A549 (cell line): ENCODE measurements around the gene SLC25A13. TPM values are rescaled to one million over a fixed set of nuclear protein-coding genes. Genes with fewer than 3 reads are reported as not detected.

Experiments used
- ATAC-seq, 2 experiments: fragments of 200-7000 bp in 1 of 2; fragments of >200 bp in 1 of 2; cut with Nextera tagmentation in 1 of 2; cut with Tn5 transposase in 1 of 2; 3 replicates each; pipeline versions ENCODE4 v1.8.0 to v1.9.1; 2018 to 2020; ENCODE audit warnings: mild to moderate bottlenecking in 1 of 2, moderate library complexity in 1 of 2
- CTCF ChIA-PET: fragments of 300-600 bp; sonication (Branson Sonifier 250); formaldehyde crosslinking; extraction: SDS; loops from one replicate; lab custom pipeline; 2021; ENCODE audit warnings: antibody characterized with exemption, inconsistent platforms; lab: Yijun Ruan, JAX
- POLR2A ChIA-PET: fragments of 350-600 bp; formaldehyde crosslinking; extraction: SDS; loops from one replicate; lab custom pipeline; 2021; ENCODE audit warnings: antibody characterized with exemption, inconsistent platforms; lab: Yijun Ruan, JAX
- DNase-seq, 2 experiments: peaks; one replicate each; pipeline versions ENCODE4 v3.0.0 to v3.0.0-alpha.2; 2011 to 2016; ENCODE audit warnings: low read depth in 1 of 2, low spot score in 1 of 2
- FAIRE-seq: peaks from 2 replicates; lab custom pipeline; 2011; peaks lifted over from hg19 to GRCh38; lab: Jason Lieb, UNC
- H3K27ac ChIP-seq, 2 experiments: fragments of >200 bp; sonication (Bioruptor Twin); formaldehyde crosslinking; 3 replicates each; pipeline ENCODE4 v1.5.1; 2016 to 2017
- H3K4me1 ChIP-seq: fragments of >200 bp; sonication (Bioruptor Twin); formaldehyde crosslinking; 3 replicates; pipeline ENCODE4 v1.6.1; 2016
- H3K4me2 ChIP-seq: fragments of >200 bp; sonication (Bioruptor Twin); formaldehyde crosslinking; 3 replicates; pipeline ENCODE4 v1.6.1; 2016
- H3K4me3 ChIP-seq: fragments of >200 bp; sonication (Bioruptor Twin); formaldehyde crosslinking; 3 replicates; pipeline ENCODE4 v1.5.1; 2016
- H3K9me3 ChIP-seq: fragments of >200 bp; sonication (Bioruptor Twin); formaldehyde crosslinking; 3 replicates; pipeline ENCODE4 v1.6.1; 2016
- CBX2 ChIP-seq: fragments of 200-600 bp; sonication (generic); IDR thresholded peaks from 2 replicates; pipeline ENCODE4 v1.6.1; 2016; ENCODE audit warnings: low read depth, mild to moderate bottlenecking, borderline replicate concordance
- CBX8 ChIP-seq: fragments of 200-600 bp; sonication (generic); IDR thresholded peaks from 2 replicates; pipeline ENCODE4 v1.6.1; 2016
- CHD2 ChIP-seq: fragments of 150-350 bp; IDR thresholded peaks from 2 replicates; pipeline ENCODE4 v1.6.1; 2014; ENCODE audit warnings: low read length; ENCODE audit not compliant: partially characterized antibody
- EHF ChIP-seq: fragments of 250-450 bp; sonication (Bioruptor Pico); IDR thresholded peaks from 2 replicates; pipeline ENCODE4 v1.5.0; 2020; ENCODE audit warnings: mild to moderate bottlenecking
- EP300 ChIP-seq, 2 experiments: fragments of >200 bp; sonication (Bioruptor Twin); formaldehyde crosslinking; IDR thresholded peaks; 2 replicates in 1 of 2; 3 replicates in 1 of 2; pipeline ENCODE4 v1.6.1; 2016 to 2017
- ESRRA ChIP-seq: fragments of 150-350 bp; IDR thresholded peaks from 2 replicates; pipeline ENCODE4 v1.6.1; 2014; ENCODE audit warnings: mild to moderate bottlenecking, low read length, borderline replicate concordance
- HOXA7 ChIP-seq: fragments of 250-450 bp; sonication (Bioruptor Pico); IDR thresholded peaks from 2 replicates; pipeline ENCODE4 v1.5.0; 2020; ENCODE audit warnings: mild to moderate bottlenecking, moderate library complexity
- HOXB5 ChIP-seq: fragments of 250-450 bp; sonication (Bioruptor Pico); IDR thresholded peaks from 2 replicates; pipeline ENCODE4 v1.5.0; 2020; ENCODE audit warnings: mild to moderate bottlenecking, moderate library complexity
- MYC ChIP-seq: IDR thresholded peaks from 2 replicates; pipeline ENCODE4 v1.6.1; 2012; ENCODE audit warnings: mild to moderate bottlenecking, inconsistent platforms, low read length, improper control_type of control experiment, borderline replicate concordance
- NPAS2 ChIP-seq: fragments of 250-450 bp; sonication (Bioruptor Pico); IDR thresholded peaks from 2 replicates; pipeline ENCODE4 v1.8.0; 2022; ENCODE audit warnings: mild to moderate bottlenecking, moderate library complexity, borderline replicate concordance
- NR3C1 ChIP-seq: fragments of >200 bp; sonication (Bioruptor Twin); formaldehyde crosslinking; IDR thresholded peaks from 3 replicates; pipeline ENCODE4 v1.6.1; 2017
- POLR2A ChIP-seq: IDR thresholded peaks from 2 replicates; pipeline ENCODE4 v1.6.1; 2012; ENCODE audit warnings: mild to moderate bottlenecking, low read length
- RAD21 ChIP-seq, 2 experiments: fragments of >200 bp in 1 of 2; sonication (Bioruptor Twin) in 1 of 2; formaldehyde crosslinking in 1 of 2; IDR thresholded peaks in 1 of 2; conservative IDR thresholded peaks in 1 of 2; 2 replicates in 1 of 2; 3 replicates in 1 of 2; pipeline ENCODE4 v1.6.1; 2012 to 2018; ENCODE audit warnings: inconsistent platforms in 1 of 2
- RFX5 ChIP-seq: fragments of 450-650 bp; IDR thresholded peaks from 2 replicates; pipeline ENCODE4 v1.7.1; 2014; ENCODE audit warnings: antibody characterized with exemption, mild to moderate bottlenecking, moderate library complexity
- SMC3 ChIP-seq: fragments of >200 bp; sonication (Bioruptor Twin); formaldehyde crosslinking; IDR thresholded peaks from 3 replicates; pipeline ENCODE4 v1.6.1; 2018; ENCODE audit warnings: inconsistent platforms
- TFCP2L1 ChIP-seq: fragments of 250-450 bp; sonication (Bioruptor Pico); IDR thresholded peaks from 2 replicates; pipeline ENCODE4 v1.5.0; 2021; ENCODE audit warnings: mild to moderate bottlenecking
- TP53 ChIP-seq: fragments of 250-450 bp; sonication (Bioruptor Pico); IDR thresholded peaks from 2 replicates; pipeline ENCODE4 v1.5.0; 2021; ENCODE audit warnings: mild to moderate bottlenecking, moderate library complexity
- ZFP36 ChIP-seq: fragments of 450-650 bp; IDR thresholded peaks from 2 replicates; pipeline ENCODE4 v1.6.1; 2014; ENCODE audit warnings: borderline replicate concordance; ENCODE audit not compliant: partially characterized antibody
- ZNF302 ChIP-seq: fragments of 250-450 bp; sonication (Bioruptor Pico); IDR thresholded peaks from 2 replicates; pipeline ENCODE4 v1.9.0; 2021; ENCODE audit warnings: inconsistent platforms, mild to moderate bottlenecking, moderate library complexity
- ZSCAN20 ChIP-seq: fragments of 250-450 bp; sonication (Bioruptor Pico); IDR thresholded peaks from 2 replicates; pipeline ENCODE4 v1.8.0; 2022; ENCODE audit warnings: mild to moderate bottlenecking, moderate library complexity
- WGBS: methylation state at CpG from one replicate; pipeline ENCODE4 v1.1.6; 2017; ENCODE audit errors: missing lambda C conversion rate; 5-methylcytosine and 5-hydroxymethylcytosine counted together
- polyA plus RNA-seq, 4 experiments: library from polyadenylated mRNA; depleted of rRNA in 3 of 4; stranded (reverse); fragments of >200 nt; fragmentation: RNase III in 1 of 4; extraction: RNeasy Plus Mini Kit Qiagen cat#74134 plus additional on column Dnase treatment in 1 of 4; gene quantifications; 2 replicates in 3 of 4; 3 replicates in 1 of 4; pipeline ENCODE4 v1.2.3, GENCODE V29; 2011 to 2017
- TF ChIP-seq, protein P1 (sequence below): IDR thresholded peaks from 2 replicates; pipeline ENCODE4 v1.6.1; 2012
- TF ChIP-seq, protein P2 (sequence below): IDR thresholded peaks from 2 replicates; pipeline ENCODE4 v1.6.1; 2012; ENCODE audit warnings: low read depth, borderline replicate concordance
- TF ChIP-seq, protein P3 (sequence below): fragments of >200 bp; sonication (Bioruptor Twin); formaldehyde crosslinking; IDR thresholded peaks from 2 replicates; pipeline ENCODE4 v1.6.1; 2016
- TF ChIP-seq, protein P4 (sequence below): IDR thresholded peaks from 2 replicates; pipeline ENCODE4 v1.6.1; 2012
- TF ChIP-seq, protein P5 (sequence below): fragments of >200 bp; sonication (Bioruptor Twin); formaldehyde crosslinking; IDR thresholded peaks from 3 replicates; pipeline ENCODE4 v1.5.1; 2016
- TF ChIP-seq, protein P6 (sequence below): fragments of 450-650 bp; IDR thresholded peaks from 2 replicates; pipeline ENCODE4 v1.6.1; 2014; ENCODE audit warnings: antibody characterized with exemption

SLC25A13 gene
- polyA plus RNA-seq, 2 of the 4 experiments (the other 2 are of a cell fraction) = 32.7 to 51.0 TPM

DNA sequence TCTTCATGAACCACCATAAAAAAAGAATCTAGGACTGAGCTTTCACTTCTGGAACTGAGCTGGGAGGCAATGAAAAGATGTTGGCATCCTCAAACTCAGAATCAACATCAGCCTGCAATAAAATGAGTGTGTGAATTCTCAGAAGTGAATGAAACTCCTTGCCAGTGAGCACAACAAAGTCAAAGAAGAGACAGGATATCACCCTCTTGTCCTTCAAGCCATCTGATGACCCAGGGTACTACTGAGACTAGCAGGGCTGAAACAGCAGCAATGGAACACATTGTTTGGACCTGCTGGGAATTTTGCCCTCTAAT is 13.0 kb downstream of the SLC25A13 start:
- no peak overlapping the region for H3K4me2 ChIP-seq
- ChIA-PET POLR2A (no interaction called here), CTCF (no interaction called here)
- TF ChIP-seq, protein P1, sequence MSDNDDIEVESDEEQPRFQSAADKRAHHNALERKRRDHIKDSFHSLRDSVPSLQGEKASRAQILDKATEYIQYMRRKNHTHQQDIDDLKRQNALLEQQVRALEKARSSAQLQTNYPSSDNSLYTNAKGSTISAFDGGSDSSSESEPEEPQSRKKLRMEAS = no peak
- TF ChIP-seq NPAS2 (CRISPR knock-in tag) (no peak), SMC3 (no peak), RAD21 (conservative IDR thresholded peaks at IDR 0.05 in 1 of 2, IDR thresholded peaks at IDR 0.05 in 1 of 2) (no peak), POLR2A (no peak), ZNF302 (CRISPR knock-in tag) (no peak), ZFP36 (no peak), HOXB5 (CRISPR knock-in tag) (no peak), NR3C1 (no peak), TP53 (CRISPR knock-in tag) (no peak)
- TF ChIP-seq, protein P2, sequence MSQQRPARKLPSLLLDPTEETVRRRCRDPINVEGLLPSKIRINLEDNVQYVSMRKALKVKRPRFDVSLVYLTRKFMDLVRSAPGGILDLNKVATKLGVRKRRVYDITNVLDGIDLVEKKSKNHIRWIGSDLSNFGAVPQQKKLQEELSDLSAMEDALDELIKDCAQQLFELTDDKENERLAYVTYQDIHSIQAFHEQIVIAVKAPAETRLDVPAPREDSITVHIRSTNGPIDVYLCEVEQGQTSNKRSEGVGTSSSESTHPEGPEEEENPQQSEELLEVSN = no peak
- TF ChIP-seq, protein P3, sequence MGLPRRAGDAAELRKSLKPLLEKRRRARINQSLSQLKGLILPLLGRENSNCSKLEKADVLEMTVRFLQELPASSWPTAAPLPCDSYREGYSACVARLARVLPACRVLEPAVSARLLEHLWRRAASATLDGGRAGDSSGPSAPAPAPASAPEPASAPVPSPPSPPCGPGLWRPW = no peak
- no peak for ATAC-seq
- 0 out of 3 replicates have a peak, but pooled peaks cover 6% of the 10 kb centered on the region for H3K4me1 ChIP-seq
- FAIRE-seq = no peak
- no peak overlapping the region for H3K27ac ChIP-seq
- no peaks in the 10 kb centered on the region for H3K9me3 ChIP-seq
- H3K4me3 ChIP-seq = no peak overlapping the region
- no peak for DNase-seq

DNA sequence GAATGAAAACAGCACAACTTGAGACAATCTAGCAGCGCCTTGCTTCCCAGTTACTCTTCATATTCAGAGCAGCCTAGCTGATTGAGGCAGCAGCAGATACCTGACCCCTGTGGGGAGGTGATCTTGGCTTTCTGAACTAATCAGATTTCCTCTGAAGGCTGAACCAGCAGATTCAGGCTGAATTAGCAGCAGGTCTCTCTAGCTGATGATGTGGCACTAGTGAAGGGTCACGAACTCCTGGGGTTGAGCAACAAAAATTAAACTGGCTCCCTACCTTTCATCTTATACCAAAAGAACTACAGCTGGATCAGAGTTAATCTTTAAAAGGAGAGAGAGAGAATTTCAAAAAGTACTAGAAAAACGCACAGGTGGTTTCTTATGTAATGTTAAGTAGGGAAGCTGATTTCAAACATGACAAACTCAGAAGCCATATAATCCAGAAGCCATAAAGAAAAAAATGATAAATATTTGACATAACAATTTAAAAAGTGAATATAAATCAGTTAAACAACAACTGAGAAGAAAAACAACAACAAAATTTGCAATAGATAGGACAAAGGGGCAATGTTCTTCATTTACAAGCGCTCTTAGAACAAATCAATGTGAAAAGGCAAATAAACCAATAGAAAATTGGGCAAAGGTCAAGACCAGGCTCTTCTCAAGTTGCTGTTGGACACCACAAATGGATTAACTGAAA is 13.5 kb downstream of the SLC25A13 start:
- Histone ChIP-seq H3K27ac (no peak overlapping the region), H3K4me2 (no peak overlapping the region), H3K4me1 (peaks cover 8% of the 10 kb centered on the region; the same call in 2 of the 3 replicates), H3K4me3 (no peak overlapping the region), H3K9me3 (peaks cover 4% of the 10 kb centered on the region; the same call in 2 of the 3 replicates)
- no peak for DNase-seq
- ATAC-seq = no peak
- TF ChIP-seq, protein P1 = no peak
- TF ChIP-seq, protein P3 = no peak
- TF ChIP-seq CBX8 (no peak), MYC (no peak), CBX2 (no peak), HOXA7 (CRISPR knock-in tag) (no peak), CHD2 (no peak), EP300 (IDR thresholded peaks at IDR 0.05) (no peak), ESRRA (no peak), EHF (CRISPR knock-in tag) (no peak), TFCP2L1 (CRISPR knock-in tag) (no peak), ZSCAN20 (CRISPR knock-in tag) (no peak), RFX5 (no peak), SMC3 (no peak)
- TF ChIP-seq, protein P4, sequence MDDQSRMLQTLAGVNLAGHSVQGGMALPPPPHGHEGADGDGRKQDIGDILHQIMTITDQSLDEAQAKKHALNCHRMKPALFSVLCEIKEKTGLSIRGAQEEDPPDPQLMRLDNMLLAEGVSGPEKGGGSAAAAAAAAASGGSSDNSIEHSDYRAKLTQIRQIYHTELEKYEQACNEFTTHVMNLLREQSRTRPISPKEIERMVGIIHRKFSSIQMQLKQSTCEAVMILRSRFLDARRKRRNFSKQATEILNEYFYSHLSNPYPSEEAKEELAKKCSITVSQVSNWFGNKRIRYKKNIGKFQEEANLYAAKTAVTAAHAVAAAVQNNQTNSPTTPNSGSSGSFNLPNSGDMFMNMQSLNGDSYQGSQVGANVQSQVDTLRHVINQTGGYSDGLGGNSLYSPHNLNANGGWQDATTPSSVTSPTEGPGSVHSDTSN = no peak
- TF ChIP-seq, protein P5, sequence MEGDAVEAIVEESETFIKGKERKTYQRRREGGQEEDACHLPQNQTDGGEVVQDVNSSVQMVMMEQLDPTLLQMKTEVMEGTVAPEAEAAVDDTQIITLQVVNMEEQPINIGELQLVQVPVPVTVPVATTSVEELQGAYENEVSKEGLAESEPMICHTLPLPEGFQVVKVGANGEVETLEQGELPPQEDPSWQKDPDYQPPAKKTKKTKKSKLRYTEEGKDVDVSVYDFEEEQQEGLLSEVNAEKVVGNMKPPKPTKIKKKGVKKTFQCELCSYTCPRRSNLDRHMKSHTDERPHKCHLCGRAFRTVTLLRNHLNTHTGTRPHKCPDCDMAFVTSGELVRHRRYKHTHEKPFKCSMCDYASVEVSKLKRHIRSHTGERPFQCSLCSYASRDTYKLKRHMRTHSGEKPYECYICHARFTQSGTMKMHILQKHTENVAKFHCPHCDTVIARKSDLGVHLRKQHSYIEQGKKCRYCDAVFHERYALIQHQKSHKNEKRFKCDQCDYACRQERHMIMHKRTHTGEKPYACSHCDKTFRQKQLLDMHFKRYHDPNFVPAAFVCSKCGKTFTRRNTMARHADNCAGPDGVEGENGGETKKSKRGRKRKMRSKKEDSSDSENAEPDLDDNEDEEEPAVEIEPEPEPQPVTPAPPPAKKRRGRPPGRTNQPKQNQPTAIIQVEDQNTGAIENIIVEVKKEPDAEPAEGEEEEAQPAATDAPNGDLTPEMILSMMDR = no peak
- TF ChIP-seq, protein P6, sequence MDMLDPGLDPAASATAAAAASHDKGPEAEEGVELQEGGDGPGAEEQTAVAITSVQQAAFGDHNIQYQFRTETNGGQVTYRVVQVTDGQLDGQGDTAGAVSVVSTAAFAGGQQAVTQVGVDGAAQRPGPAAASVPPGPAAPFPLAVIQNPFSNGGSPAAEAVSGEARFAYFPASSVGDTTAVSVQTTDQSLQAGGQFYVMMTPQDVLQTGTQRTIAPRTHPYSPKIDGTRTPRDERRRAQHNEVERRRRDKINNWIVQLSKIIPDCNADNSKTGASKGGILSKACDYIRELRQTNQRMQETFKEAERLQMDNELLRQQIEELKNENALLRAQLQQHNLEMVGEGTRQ = no peak
- FAIRE-seq = no peak
- ChIA-PET CTCF (no interaction called here), POLR2A (no interaction called here)
- WGBS = 91% methylated on average over 4 of the region's 4 CpGs
